Muscle layer of duodenum (tissue), 2 donors: ENCODE data around the gene CMTM2.

ENCODE experiments used
- H3K27ac ChIP-seq: one replicate; pipeline ENCODE4 v1.7.0; 2013; ENCODE audit warnings: mild to moderate bottlenecking, low read length
- H3K27me3 ChIP-seq: one replicate; pipeline ENCODE4 v1.7.0; 2013; ENCODE audit warnings: low read depth, mild to moderate bottlenecking, control low read depth, low read length
- H3K36me3 ChIP-seq, 2 donors: one replicate each; pipeline ENCODE4 v1.7.0; 2013; ENCODE audit warnings: low read length in 2 of 2, control low read depth in 1 of 2, mild to moderate bottlenecking in 1 of 2; ENCODE audit not compliant: insufficient read depth in 2 of 2, control insufficient read depth in 1 of 2
- H3K4me1 ChIP-seq, 2 donors: one replicate each; pipeline ENCODE4 v1.7.0; 2013; ENCODE audit warnings: low read length in 2 of 2, mild to moderate bottlenecking in 2 of 2, control low read depth in 1 of 2, moderate library complexity in 1 of 2; ENCODE audit not compliant: insufficient read depth in 2 of 2, control insufficient read depth in 1 of 2
- H3K4me3 ChIP-seq, 2 donors: one replicate each; pipeline ENCODE4 v1.7.0; 2013; ENCODE audit warnings: low read length in 2 of 2, low read depth in 1 of 2, mild to moderate bottlenecking in 1 of 2
- H3K9me3 ChIP-seq, 2 donors: one replicate each; pipeline ENCODE4 v1.7.0; 2013; ENCODE audit warnings: low read length in 2 of 2, control low read depth in 1 of 2, mild to moderate bottlenecking in 1 of 2; ENCODE audit not compliant: control insufficient read depth in 1 of 2
- donor health status: healthy.

CMTM2 gene

DNA sequence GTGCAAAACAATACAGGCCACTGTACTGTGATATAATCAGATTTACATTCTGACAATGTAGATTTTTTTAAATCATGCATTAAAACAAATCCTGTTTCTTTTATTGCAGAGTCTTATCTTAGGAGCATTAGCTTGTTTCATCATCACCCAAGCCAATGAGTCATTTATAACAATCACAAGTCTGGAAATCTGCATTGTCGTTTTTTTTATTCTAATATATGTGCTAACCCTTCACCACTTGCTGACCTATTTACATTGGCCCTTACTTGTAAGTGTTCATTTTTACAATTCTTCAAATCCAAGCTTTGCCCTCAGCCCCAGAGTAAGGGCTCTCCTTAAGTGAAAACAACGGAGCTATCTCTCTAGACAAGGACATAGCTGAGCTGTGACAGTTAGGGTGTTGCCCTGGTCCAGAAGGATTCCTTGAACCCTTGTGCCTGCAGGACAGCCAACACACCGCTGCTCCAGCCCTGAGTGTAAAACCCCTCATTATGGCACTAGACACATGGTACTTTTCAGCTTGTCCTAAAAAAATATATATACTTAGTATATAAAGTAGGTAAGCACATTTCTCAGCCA lies 9.3 kb upstream of the CMTM2 start:
- no peaks in the 10 kb centered on the region for H3K9me3 ChIP-seq
- no peak overlapping the region for H3K27ac ChIP-seq
- H3K27me3 ChIP-seq, result no peaks in the 10 kb centered on the region
- no peak overlapping the region for H3K4me3 ChIP-seq
- H3K36me3 ChIP-seq, result peaks cover 8 to 15% of the 10 kb centered on the region in 2 donors
- H3K4me1 ChIP-seq, result peaks cover 0 to 7% of the 10 kb centered on the region in 2 donors

DNA sequence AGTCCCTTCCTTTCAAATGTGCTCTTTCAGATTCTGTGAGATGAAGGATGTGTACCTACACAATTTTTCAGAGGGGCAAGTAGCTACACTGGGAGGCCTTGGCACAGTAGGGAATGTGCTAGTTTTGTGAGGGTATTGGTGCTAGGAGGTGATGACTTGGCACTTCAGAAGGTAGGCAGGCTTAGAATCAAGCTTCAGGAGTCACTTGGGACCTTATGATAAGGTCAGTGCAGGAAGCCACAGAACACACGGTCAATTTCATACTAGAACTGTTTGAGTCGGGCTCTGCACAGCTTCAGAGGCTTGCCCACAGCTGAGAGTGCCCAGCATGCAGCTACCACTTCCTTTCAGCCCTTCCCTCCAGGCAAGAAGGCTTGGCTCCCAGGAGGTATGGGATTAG lies 6.9 kb upstream of the CMTM2 start:
- Histone ChIP-seq H3K4me1 (peaks cover 0 to 7% of the 10 kb centered on the region in 2 donors), H3K27me3 (no peaks in the 10 kb centered on the region), H3K27ac (no peak overlapping the region), H3K4me3 (no peak overlapping the region), H3K9me3 (no peaks in the 10 kb centered on the region), H3K36me3 (no peaks in the 10 kb centered on the region)

DNA sequence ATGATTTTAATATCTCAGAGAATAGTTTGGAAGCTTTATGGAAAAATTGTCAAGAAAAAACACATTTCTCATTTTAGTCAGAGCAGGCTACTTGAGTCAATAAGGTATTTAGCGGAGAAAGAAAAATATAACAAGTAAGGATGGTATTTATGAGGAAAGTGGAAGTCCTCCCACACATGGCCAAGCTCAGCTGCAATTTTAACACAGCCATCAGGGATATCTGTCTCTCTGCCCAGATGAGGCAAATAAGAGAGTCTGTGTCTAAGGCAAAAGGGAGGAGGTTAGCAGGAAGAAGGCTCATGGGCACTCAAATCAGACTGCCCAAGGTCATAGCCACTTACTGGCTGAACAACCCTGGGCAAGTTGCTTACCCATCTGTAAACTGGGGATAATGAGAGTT lies 5.2 kb upstream of the CMTM2 start:
- Histone ChIP-seq H3K4me3 (no peak overlapping the region), H3K9me3 (no peaks in the 10 kb centered on the region), H3K27ac (no peak overlapping the region), H3K4me1 (peaks cover 7% of the 10 kb centered on the region in 2 donors), H3K27me3 (peaks cover 14% of the 10 kb centered on the region), H3K36me3 (no peaks in the 10 kb centered on the region)

DNA sequence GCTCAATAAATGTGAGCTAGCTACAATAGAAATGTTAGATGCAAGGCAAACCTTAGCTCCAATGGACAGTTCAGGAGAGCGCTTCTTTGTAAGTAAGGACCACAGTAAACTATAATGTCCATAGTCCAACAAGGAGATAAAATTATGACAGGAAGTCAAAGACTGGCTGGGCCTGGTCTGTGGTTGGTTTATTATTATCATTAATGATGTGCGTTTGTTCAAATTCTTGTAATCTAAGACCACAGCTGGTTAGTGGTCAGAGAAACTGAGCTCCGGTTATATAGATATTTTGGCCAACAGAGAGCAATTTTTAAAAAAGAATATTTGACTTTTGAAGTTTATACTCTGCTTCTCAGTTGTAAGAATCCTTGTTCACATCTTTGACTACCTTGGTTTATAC lies 4.7 kb upstream of the CMTM2 start:
- Histone ChIP-seq H3K27me3 (peaks cover 19% of the 10 kb centered on the region), H3K9me3 (no peaks in the 10 kb centered on the region), H3K36me3 (no peaks in the 10 kb centered on the region), H3K4me3 (no peak overlapping the region), H3K27ac (no peak overlapping the region), H3K4me1 (peaks cover 6 to 10% of the 10 kb centered on the region in 2 donors)

DNA sequence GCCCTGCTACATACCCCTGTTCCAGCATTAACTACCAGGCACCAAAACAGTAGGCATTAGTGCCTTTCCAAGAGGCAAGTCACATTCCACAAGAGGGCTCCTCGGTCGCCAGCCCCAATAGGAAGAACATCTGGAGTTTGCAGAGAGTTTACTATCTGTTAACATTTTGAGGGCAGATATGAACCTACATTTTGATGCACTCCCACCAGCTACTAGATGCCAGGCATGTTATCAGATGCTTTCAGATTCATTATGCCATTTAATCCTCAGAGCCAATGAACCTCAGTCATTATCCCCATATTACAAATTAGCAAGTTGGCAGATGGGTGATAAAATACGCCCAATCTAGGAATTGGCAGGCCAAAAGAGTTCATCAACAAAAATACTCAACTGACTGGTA lies 4.2 kb upstream of the CMTM2 start:
- H3K9me3 ChIP-seq, result no peaks in the 10 kb centered on the region
- peaks cover under 1 to 10% of the 10 kb centered on the region in 2 donors for H3K4me1 ChIP-seq
- H3K27me3 ChIP-seq, result peaks cover 20% of the 10 kb centered on the region
- no peak overlapping the region for H3K27ac ChIP-seq
- H3K4me3 ChIP-seq, result no peak overlapping the region
- no peaks in the 10 kb centered on the region for H3K36me3 ChIP-seq

DNA sequence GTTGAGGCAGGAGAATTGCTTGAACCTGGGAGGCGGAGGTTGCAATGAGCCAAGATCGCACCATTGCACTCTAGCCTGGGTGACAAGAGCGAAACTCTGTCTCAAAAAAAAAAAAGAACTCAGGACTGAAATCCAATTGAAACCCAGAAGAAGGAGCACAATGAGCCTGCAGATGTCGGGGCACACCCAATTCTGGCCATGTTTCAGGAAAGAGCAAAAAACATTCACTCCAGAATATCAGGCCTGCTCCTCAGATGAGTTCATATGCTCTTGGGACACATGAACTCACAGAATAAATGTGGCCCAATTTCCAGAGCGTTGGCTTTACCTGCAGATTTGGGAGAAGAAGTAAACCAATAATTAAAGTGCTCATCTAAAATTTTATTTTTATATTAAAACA lies 3.0 kb upstream of the CMTM2 start:
- no peaks in the 10 kb centered on the region for H3K9me3 ChIP-seq
- no peak overlapping the region for H3K27ac ChIP-seq
- peaks cover 20% of the 10 kb centered on the region for H3K27me3 ChIP-seq
- H3K4me3 ChIP-seq, result no peak overlapping the region
- H3K4me1 ChIP-seq, result peaks cover 0 to 10% of the 10 kb centered on the region in 2 donors
- no peaks in the 10 kb centered on the region for H3K36me3 ChIP-seq

DNA sequence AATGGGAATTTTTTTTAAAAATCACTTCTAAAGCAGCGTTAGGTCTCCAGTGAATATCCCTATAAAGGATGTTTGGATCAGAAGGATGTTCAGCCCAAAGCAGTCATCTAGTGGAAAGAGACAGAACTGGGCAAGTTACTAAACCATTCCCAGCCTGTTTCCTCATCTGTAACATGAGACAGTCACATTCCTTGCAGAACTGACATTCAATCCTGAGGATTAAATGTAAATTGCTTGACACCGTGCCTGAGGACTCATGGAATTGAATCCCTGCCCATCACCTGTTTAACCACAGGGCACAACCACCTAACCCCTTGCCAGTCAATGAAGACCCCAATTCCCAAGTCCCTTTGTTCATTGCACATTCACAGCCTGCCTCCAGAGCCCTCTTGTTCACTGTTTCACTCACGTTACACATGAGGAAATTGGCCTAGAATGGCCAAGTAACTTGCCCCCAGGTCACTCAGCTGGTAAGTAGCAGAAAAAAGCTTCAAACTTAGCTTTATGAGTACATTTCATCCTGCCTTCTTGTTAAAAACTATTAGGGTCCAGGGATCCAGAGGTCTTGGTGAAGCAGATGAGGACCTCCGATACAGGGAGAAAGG lies 1.4 kb downstream of the CMTM2 start:
- Histone ChIP-seq H3K4me3 (no peak overlapping the region), H3K9me3 (no peaks in the 10 kb centered on the region), H3K27ac (no peak overlapping the region), H3K4me1 (peaks cover 0 to 10% of the 10 kb centered on the region in 2 donors), H3K27me3 (peaks cover 20% of the 10 kb centered on the region), H3K36me3 (no peaks in the 10 kb centered on the region)

DNA sequence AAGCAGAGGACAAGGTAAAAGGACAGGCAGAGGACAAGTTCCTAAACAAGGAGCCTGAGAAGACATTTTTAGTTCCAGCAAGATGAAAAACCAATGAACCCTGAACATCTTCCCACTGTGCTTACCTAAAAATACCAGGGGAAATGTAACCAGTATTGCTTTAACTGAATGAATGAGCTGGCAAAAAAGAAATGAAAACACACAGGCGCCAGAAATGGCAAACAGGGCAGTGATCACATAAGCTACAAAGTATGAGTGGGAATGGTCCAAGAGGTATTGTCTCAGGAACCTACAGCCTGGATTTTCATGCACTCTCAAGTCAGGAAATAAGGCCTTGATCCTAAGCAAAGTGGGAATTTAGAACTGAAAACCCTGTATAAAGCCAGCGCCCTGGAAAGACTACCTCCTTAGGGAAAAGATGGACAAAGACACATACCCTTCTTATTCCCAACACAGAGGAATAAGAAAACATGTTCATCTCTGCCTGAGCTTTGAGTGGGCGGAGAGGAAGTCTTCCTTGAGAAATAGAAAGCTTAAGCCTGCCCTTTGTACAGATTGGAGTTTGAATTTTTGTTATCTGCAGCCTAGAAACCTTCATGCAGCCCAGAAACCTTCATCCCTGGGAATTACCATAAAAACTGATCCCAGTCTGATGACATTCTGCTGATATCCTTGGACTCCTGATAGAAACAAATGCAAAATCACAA lies 2.1 kb downstream of the CMTM2 start:
- Histone ChIP-seq H3K27ac (no peak overlapping the region), H3K27me3 (peaks cover 20% of the 10 kb centered on the region), H3K4me1 (peaks cover 0 to 10% of the 10 kb centered on the region in 2 donors), H3K9me3 (no peaks in the 10 kb centered on the region), H3K36me3 (no peaks in the 10 kb centered on the region), H3K4me3 (no peak overlapping the region)

DNA sequence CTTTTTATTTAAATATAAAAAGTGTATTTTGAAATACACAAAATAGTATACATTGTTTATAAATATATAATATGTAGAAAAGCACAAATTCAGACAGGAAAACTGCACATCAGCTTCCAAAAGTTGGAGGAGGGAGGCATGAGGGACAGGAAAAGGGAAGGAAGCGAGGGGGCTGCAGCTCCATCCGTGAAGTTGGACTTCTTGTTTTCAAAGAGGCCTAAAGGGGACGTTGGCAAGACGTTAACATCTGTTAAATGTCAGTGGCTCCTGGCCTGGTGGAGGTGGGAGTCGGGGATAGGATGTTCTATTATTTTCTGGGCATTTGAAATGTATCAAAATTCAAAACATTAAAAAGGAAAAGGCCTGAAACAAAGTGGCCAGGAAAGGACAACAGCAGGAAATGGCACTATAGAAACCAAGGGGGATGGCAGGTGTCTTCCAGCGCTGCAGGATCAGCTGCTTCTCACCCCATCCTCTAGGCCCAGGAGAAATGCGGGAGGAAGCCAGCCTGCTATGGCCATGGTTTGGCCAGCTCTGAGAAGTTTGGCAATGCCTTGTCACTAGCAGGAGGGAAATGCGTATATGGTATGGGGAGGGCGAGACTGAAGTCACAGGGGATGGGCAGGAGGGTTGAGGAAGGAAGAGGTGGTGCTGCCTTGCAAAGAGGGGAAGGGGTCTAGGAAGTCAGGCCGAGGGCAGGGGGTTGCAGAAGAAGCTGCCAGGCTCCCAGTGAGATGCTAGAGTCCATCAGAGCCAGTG lies 6.4 kb downstream of the CMTM2 start:
- no peaks in the 10 kb centered on the region for H3K4me1 ChIP-seq
- H3K4me3 ChIP-seq, result no peak overlapping the region
- no peaks in the 10 kb centered on the region for H3K36me3 ChIP-seq
- no peaks in the 10 kb centered on the region for H3K27me3 ChIP-seq
- no peaks in the 10 kb centered on the region for H3K9me3 ChIP-seq
- no peak overlapping the region for H3K27ac ChIP-seq

DNA sequence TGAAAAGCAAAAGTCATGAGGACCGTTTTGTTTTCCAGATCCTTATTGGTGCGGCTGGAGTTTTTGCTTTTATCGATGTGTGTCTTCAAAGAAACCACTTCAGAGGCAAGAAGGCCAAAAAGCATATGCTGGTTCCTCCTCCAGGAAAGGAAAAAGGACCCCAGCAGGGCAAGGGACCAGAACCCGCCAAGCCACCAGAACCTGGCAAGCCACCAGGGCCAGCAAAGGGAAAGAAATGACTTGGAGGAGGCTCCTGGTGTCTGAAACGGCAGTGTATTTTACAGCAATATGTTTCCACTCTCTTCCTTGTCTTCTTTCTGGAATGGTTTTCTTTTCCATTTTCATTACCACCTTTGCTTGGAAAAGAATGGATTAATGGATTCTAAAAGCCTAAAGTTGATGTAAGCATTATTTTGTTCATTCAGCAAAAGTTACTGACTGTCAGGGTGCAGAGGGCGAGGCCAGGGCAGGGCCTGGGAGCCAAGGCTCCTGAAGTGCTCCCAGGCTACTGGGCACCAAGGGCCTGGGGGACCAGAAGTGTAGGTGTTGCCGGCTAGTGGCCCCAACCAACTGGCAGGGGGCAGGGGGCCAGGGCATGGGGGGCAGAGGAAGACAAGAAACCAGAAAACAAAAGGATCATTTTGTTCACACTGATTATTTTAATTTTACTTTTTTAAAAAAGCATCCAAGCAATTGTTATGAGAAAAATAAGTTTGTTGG lies 8.8 kb downstream of the CMTM2 start:
- no peaks in the 10 kb centered on the region for H3K4me1 ChIP-seq
- no peaks in the 10 kb centered on the region for H3K36me3 ChIP-seq
- H3K9me3 ChIP-seq, result no peaks in the 10 kb centered on the region
- no peak overlapping the region for H3K27ac ChIP-seq
- H3K27me3 ChIP-seq, result no peaks in the 10 kb centered on the region
- H3K4me3 ChIP-seq, result peak overlapping the region; percentile 7 to 9
